Measurements from ENCODE around the gene WASL. TPM values are rescaled to one million over a fixed set of nuclear protein-coding genes. Genes with fewer than 3 reads are reported as not detected.

WASL gene
- total RNA-seq, 1 experiment from 2014 or later: 33.2 TPM

DNA sequence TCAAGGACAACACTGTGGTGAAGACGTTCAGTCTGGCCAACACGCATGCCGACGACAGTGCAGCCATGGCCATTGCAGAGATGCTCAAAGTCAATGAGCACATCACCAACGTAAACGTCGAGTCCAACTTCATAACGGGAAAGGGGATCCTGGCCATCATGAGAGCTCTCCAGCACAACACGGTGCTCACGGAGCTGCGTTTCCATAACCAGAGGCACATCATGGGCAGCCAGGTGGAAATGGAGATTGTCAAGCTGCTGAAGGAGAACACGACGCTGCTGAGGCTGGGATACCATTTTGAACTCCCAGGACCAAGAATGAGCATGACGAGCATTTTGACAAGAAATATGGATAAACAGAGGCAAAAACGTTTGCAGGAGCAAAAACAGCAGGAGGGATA lies 86.5 kb downstream of the WASL start:
- CTCF ChIA-PET: no interaction called here
- DNase-seq: no peak
- no peak overlapping the region for H3K4me3 Mint-ChIP-seq (ENCODE audit: low read depth, unreplicated experiment)
- TF ChIP-seq CTCF (IDR thresholded peaks at IDR 0.05; ENCODE audit: unreplicated experiment): no peak
- BruUV-seq (replicated peaks): no TSS peak
- H3K27me3 Mint-ChIP-seq (ENCODE audit: unreplicated experiment): peaks cover 52% of the 10 kb centered on the region
- H3K4me1 Mint-ChIP-seq (ENCODE audit: low read depth, unreplicated experiment): no peaks in the 10 kb centered on the region
- no peaks in the 10 kb centered on the region for H3K9me3 Mint-ChIP-seq (ENCODE audit: low read depth, unreplicated experiment)
- no peaks in the 10 kb centered on the region for H3K36me3 Mint-ChIP-seq (ENCODE audit: insufficient read depth, unreplicated experiment)
- intact Hi-C loops (cut with micrococcal nuclease; ENCODE audit: unreplicated experiment): no loop called here
- no peak overlapping the region for H3K27ac Mint-ChIP-seq (ENCODE audit: unreplicated experiment)

DNA sequence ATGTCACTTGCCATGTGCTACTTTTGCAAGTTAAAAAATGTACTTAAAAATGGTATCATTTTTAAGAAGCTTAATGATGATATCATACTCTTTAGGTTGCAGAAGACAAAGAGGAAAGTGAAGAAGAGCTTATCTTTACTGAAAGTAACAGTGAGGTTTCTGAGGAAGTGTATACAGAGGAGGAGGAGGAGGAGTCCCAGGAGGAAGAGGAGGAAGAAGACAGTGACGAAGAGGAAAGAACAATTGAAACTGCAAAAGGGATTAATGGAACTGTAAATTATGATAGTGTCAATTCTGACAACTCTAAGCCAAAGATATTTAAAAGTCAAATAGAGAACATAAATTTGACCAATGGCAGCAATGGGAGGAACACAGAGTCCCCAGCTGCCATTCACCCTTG lies 87.0 kb downstream of the WASL start:
- Mint-ChIP-seq H3K27me3 (ENCODE audit: unreplicated experiment) (peaks cover 52% of the 10 kb centered on the region), H3K27ac (ENCODE audit: unreplicated experiment) (no peak overlapping the region), H3K4me1 (ENCODE audit: low read depth, unreplicated experiment) (no peaks in the 10 kb centered on the region), H3K4me3 (ENCODE audit: low read depth, unreplicated experiment) (no peak overlapping the region), H3K9me3 (ENCODE audit: low read depth, unreplicated experiment) (no peaks in the 10 kb centered on the region), H3K36me3 (ENCODE audit: insufficient read depth, unreplicated experiment) (no peaks in the 10 kb centered on the region)
- CTCF ChIA-PET: no interaction called here
- intact Hi-C loops (cut with micrococcal nuclease; ENCODE audit: unreplicated experiment): no loop called here
- no peak for TF ChIP-seq CTCF (IDR thresholded peaks at IDR 0.05; ENCODE audit: unreplicated experiment)
- DNase-seq: no peak
- BruUV-seq (replicated peaks): no TSS peak

DNA sequence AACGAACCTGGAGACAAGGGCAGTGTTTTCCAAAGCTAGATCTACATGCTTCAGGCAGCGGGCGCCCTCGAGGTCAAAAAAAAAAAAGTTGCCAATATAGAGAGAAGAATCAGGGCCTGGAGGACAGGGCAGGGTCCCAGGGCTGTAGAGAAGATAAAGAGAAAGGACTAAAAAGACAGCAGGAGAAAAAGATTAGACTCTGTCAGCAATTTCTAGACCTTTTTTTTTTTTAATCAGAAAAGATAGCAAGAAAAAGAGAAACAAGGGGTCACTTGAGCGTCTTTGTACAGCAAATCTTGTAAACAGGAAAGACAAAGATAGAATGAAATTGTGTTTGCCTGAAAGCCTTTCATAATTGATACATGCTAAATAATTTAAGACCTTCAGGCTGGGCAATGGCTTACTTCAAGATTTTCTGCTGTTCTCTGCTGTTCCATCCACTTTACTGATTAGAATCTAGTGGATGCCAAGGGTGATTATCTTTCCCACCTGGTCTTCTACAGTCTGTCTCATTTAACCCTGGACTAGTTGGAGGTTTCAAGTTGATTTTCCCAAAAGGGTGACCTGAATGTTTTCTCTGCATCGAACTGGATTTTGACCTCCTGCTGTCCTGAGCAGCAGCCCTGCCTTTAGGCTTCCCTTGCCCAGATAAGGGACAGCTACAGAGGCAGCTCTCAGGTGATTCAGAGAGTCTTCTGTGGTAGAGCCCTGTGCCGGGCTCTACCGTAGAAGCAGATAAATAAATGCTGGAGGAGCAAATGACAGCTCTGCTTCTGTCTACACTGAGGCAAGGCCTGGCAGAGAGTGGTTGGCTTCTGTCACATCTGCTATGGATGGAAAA lies 88.1 kb downstream of the WASL start:
- H3K9me3 Mint-ChIP-seq (ENCODE audit: low read depth, unreplicated experiment): no peaks in the 10 kb centered on the region
- H3K4me3 Mint-ChIP-seq (ENCODE audit: low read depth, unreplicated experiment): no peak overlapping the region
- CTCF ChIA-PET: interaction anchor here (0.9 kb wide), 2 partner anchors 12 to 159 kb away, joined by 3 read pairs; no protein-coding TSS in a partner anchor
- DNase-seq: no peak
- intact Hi-C loops (cut with micrococcal nuclease; ENCODE audit: unreplicated experiment): no loop called here
- H3K27me3 Mint-ChIP-seq (ENCODE audit: unreplicated experiment): peaks cover 52% of the 10 kb centered on the region
- H3K27ac Mint-ChIP-seq (ENCODE audit: unreplicated experiment): no peak overlapping the region
- H3K36me3 Mint-ChIP-seq (ENCODE audit: insufficient read depth, unreplicated experiment): no peaks in the 10 kb centered on the region
- no peak for TF ChIP-seq CTCF (IDR thresholded peaks at IDR 0.05; ENCODE audit: unreplicated experiment)
- BruUV-seq (replicated peaks): no TSS peak
- H3K4me1 Mint-ChIP-seq (ENCODE audit: low read depth, unreplicated experiment): no peaks in the 10 kb centered on the region

- no TSS peak for BruUV-seq (replicated peaks)
- H3K4me1 Mint-ChIP-seq (ENCODE audit: low read depth, unreplicated experiment): no peaks in the 10 kb centered on the region
- no peak for TF ChIP-seq CTCF (IDR thresholded peaks at IDR 0.05; ENCODE audit: unreplicated experiment)
- H3K4me3 Mint-ChIP-seq (ENCODE audit: low read depth, unreplicated experiment): no peak overlapping the region
- H3K27me3 Mint-ChIP-seq (ENCODE audit: unreplicated experiment): peaks cover 46% of the 10 kb centered on the region
- CTCF ChIA-PET: interaction anchor here (0.7 kb wide), 2 partner anchors 70 to 853 kb away, joined by 3 read pairs; no protein-coding TSS in a partner anchor
- H3K27ac Mint-ChIP-seq (ENCODE audit: unreplicated experiment): no peak overlapping the region
- no peak for DNase-seq
- no peaks in the 10 kb centered on the region for H3K9me3 Mint-ChIP-seq (ENCODE audit: low read depth, unreplicated experiment)
- H3K36me3 Mint-ChIP-seq (ENCODE audit: insufficient read depth, unreplicated experiment): no peaks in the 10 kb centered on the region
- intact Hi-C loops (cut with micrococcal nuclease; ENCODE audit: unreplicated experiment): no loop called here
Observed at GRCh38 chr7:123658023-123658422, 90.8 kb downstream of the WASL start.

Data from Calu3 (cell line).